HCT116 (cell line): Measurements from ENCODE around the gene TGFBR3.

Experiments
- CTCF ChIP-seq, 3 experiments: fragments of 200-600 bp in 1 of 3; sonication (generic) in 1 of 3; IDR thresholded peaks in 2 of 3; conservative IDR thresholded peaks in 1 of 3; 2 replicates each; pipeline ENCODE4 v1.5.1; 2012 to 2017; ENCODE audit warnings: low read depth in 2 of 3, low read length in 2 of 3, antibody characterized with exemption in 1 of 3, borderline replicate concordance in 1 of 3, control low read depth in 1 of 3, mild to moderate bottlenecking in 1 of 3, mixed read lengths in 1 of 3, mixed run types in 1 of 3, moderate library complexity in 1 of 3; ENCODE audit not compliant: insufficient read depth in 1 of 3
- POLR2A ChIP-seq: IDR thresholded peaks from 2 replicates; pipeline ENCODE4 v1.7.0; 2011; ENCODE audit warnings: borderline replicate concordance; ENCODE audit not compliant: insufficient read depth, insufficient read length; ENCODE audit errors: extremely low read depth
- RAD21 ChIP-seq: IDR thresholded peaks from 2 replicates; pipeline ENCODE4 v1.6.1; 2012; ENCODE audit warnings: low read depth, mild to moderate bottlenecking

DNA sequence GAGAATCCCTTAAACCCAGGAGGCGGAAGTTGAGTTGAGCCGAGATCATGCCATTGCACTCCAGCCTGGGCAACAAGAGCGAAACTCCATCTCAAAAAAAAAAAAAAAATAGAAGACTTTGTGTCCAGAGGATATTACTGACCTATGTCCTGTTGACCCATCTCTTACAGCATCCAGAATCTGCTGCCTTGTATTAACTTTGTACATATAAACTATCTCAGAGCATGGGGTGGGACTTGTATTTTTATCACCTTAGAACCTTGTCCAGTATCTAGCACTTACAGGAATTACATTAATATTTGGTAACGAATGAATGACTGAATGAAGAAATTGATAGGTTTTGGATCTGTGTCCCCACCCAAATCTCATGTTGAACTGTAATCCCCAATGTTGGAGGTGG lies 117.8 kb downstream of the TGFBR3 start:
- no peak for TF ChIP-seq POLR2A
- TF ChIP-seq CTCF (IDR thresholded peaks at IDR 0.05 in 2 of 3, conservative IDR thresholded peaks at IDR 0.05 in 1 of 3; ENCODE audit: borderline replicate concordance in 1 of 3, insufficient read depth in 1 of 3, low read depth in 2 of 3, low read length in 2 of 3): no peak
- TF ChIP-seq RAD21: no peak
